Measurements from ENCODE around the gene KDELR3. TPM values are rescaled to one million over a fixed set of nuclear protein-coding genes. Genes with fewer than 3 reads are reported as not detected.

KDELR3 gene
- total and polyA plus RNA-seq, 2 donors (not counting 1 experiment from before 2014, with no cell fraction given) = 78.8 to 305 TPM

GRCh38 chr22:38462960-38463784 lies 4.7 kb upstream of the KDELR3 start:
- TF ChIP-seq CTCF (conservative IDR thresholded peaks at IDR 0.05 in 1 of 2, IDR thresholded peaks at IDR 0.05 in 1 of 2; ENCODE audit: low read depth in 1 of 2, low read length in 2 of 2) (no peak), EZH2 (IDR thresholded peaks at IDR 0.05; ENCODE audit: low read length, missing control alignments) (no peak)
- H3K9me3 ChIP-seq (ENCODE audit: control insufficient read depth, insufficient read depth, low read depth, low read length) = no peaks in the 10 kb centered on the region
- no peaks in the 10 kb centered on the region for H3K36me3 ChIP-seq (ENCODE audit: control insufficient read depth, insufficient read depth, low read length)
- no peak overlapping the region for H3K9ac ChIP-seq (ENCODE audit: insufficient read depth, low read length)
- no peak overlapping the region for H3K4me3 ChIP-seq (replicated peaks in 1 of 4; ENCODE audit: control extremely low read depth in 1 of 4, insufficient read depth in 1 of 4, low read depth in 3 of 4, low read length in 4 of 4)
- no peaks in the 10 kb centered on the region for H4K20me1 ChIP-seq (ENCODE audit: control insufficient read depth, extremely low read depth, insufficient read depth, low read length)
- H3K27ac ChIP-seq (ENCODE audit: insufficient read depth, low read length) = no peak overlapping the region
- DNase-seq (ENCODE audit: low read depth in 2 of 2) = no peak
- peaks cover 2% of the 10 kb centered on the region for H3K79me2 ChIP-seq (ENCODE audit: control insufficient read depth, insufficient read depth, low read length)
- H3K27me3 ChIP-seq (ENCODE audit: control insufficient read depth, insufficient read depth, low read length) = peaks cover 24% of the 10 kb centered on the region
- peaks cover 4% of the 10 kb centered on the region for H3K4me1 ChIP-seq (ENCODE audit: control insufficient read depth, extremely low read depth, insufficient read depth, low read length)
- H3K4me2 ChIP-seq (ENCODE audit: extremely low read depth, insufficient read depth, low read length) = no peak overlapping the region
- H2AFZ ChIP-seq (ENCODE audit: low read length) = no peak overlapping the region

- H2AFZ ChIP-seq (ENCODE audit: low read length) = no peak overlapping the region
- TF ChIP-seq EZH2 (IDR thresholded peaks at IDR 0.05; ENCODE audit: low read length, missing control alignments) = no peak
- no peak for TF ChIP-seq CTCF (conservative IDR thresholded peaks at IDR 0.05 in 1 of 2, IDR thresholded peaks at IDR 0.05 in 1 of 2; ENCODE audit: low read depth in 1 of 2, low read length in 2 of 2)
- no peaks in the 10 kb centered on the region for H3K9me3 ChIP-seq (ENCODE audit: control insufficient read depth, insufficient read depth, low read depth, low read length)
Observed at GRCh38 chr22:38464992-38465672, 2.8 kb upstream of the KDELR3 start.

GRCh38 chr22:38465673-38466490 lies 2.0 kb upstream of the KDELR3 start:
- H2AFZ ChIP-seq (ENCODE audit: low read length) = no peak overlapping the region
- no peak overlapping the region for H3K4me2 ChIP-seq (ENCODE audit: extremely low read depth, insufficient read depth, low read length)

More at GRCh38 chr22:38464992-38465672, 2.8 kb upstream of the KDELR3 start:
- Histone ChIP-seq H3K9ac (ENCODE audit: insufficient read depth, low read length) (no peak overlapping the region), H3K27ac (ENCODE audit: insufficient read depth, low read length) (no peak overlapping the region), H4K20me1 (ENCODE audit: control insufficient read depth, extremely low read depth, insufficient read depth, low read length) (no peaks in the 10 kb centered on the region), H3K79me2 (ENCODE audit: control insufficient read depth, insufficient read depth, low read length) (peaks cover 14% of the 10 kb centered on the region), H3K4me3 (replicated peaks in 1 of 4; ENCODE audit: control extremely low read depth in 1 of 4, insufficient read depth in 1 of 4, low read depth in 3 of 4, low read length in 4 of 4) (no peak overlapping the region), H3K4me1 (ENCODE audit: control insufficient read depth, extremely low read depth, insufficient read depth, low read length) (peaks cover 12% of the 10 kb centered on the region), H3K4me2 (ENCODE audit: extremely low read depth, insufficient read depth, low read length) (no peak overlapping the region), H3K36me3 (ENCODE audit: control insufficient read depth, insufficient read depth, low read length) (no peaks in the 10 kb centered on the region), H3K27me3 (ENCODE audit: control insufficient read depth, insufficient read depth, low read length) (peaks cover 8% of the 10 kb centered on the region)
- DNase-seq (ENCODE audit: low read depth in 2 of 2) = no peak

More at GRCh38 chr22:38465673-38466490, 2.0 kb upstream of the KDELR3 start:
- Histone ChIP-seq H3K4me1 (ENCODE audit: control insufficient read depth, extremely low read depth, insufficient read depth, low read length) (peaks cover 12% of the 10 kb centered on the region), H3K9me3 (ENCODE audit: control insufficient read depth, insufficient read depth, low read depth, low read length) (no peaks in the 10 kb centered on the region), H3K36me3 (ENCODE audit: control insufficient read depth, insufficient read depth, low read length) (no peaks in the 10 kb centered on the region), H3K79me2 (ENCODE audit: control insufficient read depth, insufficient read depth, low read length) (peaks cover 14% of the 10 kb centered on the region), H3K9ac (ENCODE audit: insufficient read depth, low read length) (no peak overlapping the region), H4K20me1 (ENCODE audit: control insufficient read depth, extremely low read depth, insufficient read depth, low read length) (no peaks in the 10 kb centered on the region), H3K4me3 (replicated peaks in 1 of 4; ENCODE audit: control extremely low read depth in 1 of 4, insufficient read depth in 1 of 4, low read depth in 3 of 4, low read length in 4 of 4) (no peak overlapping the region), H3K27me3 (ENCODE audit: control insufficient read depth, insufficient read depth, low read length) (peaks cover 4% of the 10 kb centered on the region), H3K27ac (ENCODE audit: insufficient read depth, low read length) (no peak overlapping the region)
- no peak for TF ChIP-seq EZH2 (IDR thresholded peaks at IDR 0.05; ENCODE audit: low read length, missing control alignments)
- TF ChIP-seq CTCF (conservative IDR thresholded peaks at IDR 0.05 in 1 of 2, IDR thresholded peaks at IDR 0.05 in 1 of 2; ENCODE audit: low read depth in 1 of 2, low read length in 2 of 2) = no peak
- no peak for DNase-seq (ENCODE audit: low read depth in 2 of 2)

Measured in fibroblast of lung (primary cell).